Fibroblast of pulmonary artery (primary cell): ENCODE data around the gene TANGO2.

ENCODE experiments used
- DNase-seq: peaks from one replicate; pipeline ENCODE4 v3.0.0-alpha.2; 2010; ENCODE audit warnings: low read depth
- H3K4me3 ChIP-seq: replicated peaks from 2 replicates; pipeline ENCODE4 v1.5.1; 2011; ENCODE audit warnings: low read depth, mild to moderate bottlenecking, control low read depth, low read length, moderate library complexity
- TF ChIP-seq, protein P1 (sequence below): IDR thresholded peaks from 2 replicates; pipeline ENCODE4 v1.5.1; 2011; ENCODE audit warnings: mild to moderate bottlenecking, control low read depth, low read length, inconsistent platforms; ENCODE audit errors: missing control alignments

The TANGO2 gene

DNA sequence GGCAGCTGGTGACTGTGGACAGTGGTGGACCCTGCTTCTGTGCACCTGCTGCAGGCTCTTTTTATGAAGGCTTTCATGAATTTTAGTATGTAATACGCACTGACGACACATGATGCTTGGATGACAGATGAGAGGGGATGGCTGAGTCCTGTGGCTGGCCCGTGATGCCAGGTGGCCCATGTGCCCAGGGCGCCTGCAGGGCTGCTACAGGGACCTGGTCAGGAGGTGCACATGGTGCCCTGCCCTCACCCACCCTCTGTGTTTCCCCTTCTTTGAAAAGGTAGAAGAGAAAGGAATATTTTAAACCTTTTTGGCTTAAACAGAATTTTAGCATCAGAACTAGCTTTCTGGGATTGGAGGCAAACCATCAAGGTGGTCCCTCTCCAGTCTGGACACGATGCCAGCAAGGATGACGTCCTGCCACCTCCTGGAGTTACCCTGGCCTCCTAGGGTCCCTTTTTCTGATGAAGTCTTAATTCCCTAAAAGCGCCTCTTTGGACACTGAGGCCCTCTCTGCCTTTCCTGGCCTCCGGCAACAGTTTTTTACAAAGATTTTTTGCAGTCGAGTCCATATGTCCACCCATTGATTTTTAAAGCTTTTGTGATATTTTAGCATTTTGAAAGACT is 89.6 kb downstream of the TANGO2 start:
- TF ChIP-seq, protein P1, sequence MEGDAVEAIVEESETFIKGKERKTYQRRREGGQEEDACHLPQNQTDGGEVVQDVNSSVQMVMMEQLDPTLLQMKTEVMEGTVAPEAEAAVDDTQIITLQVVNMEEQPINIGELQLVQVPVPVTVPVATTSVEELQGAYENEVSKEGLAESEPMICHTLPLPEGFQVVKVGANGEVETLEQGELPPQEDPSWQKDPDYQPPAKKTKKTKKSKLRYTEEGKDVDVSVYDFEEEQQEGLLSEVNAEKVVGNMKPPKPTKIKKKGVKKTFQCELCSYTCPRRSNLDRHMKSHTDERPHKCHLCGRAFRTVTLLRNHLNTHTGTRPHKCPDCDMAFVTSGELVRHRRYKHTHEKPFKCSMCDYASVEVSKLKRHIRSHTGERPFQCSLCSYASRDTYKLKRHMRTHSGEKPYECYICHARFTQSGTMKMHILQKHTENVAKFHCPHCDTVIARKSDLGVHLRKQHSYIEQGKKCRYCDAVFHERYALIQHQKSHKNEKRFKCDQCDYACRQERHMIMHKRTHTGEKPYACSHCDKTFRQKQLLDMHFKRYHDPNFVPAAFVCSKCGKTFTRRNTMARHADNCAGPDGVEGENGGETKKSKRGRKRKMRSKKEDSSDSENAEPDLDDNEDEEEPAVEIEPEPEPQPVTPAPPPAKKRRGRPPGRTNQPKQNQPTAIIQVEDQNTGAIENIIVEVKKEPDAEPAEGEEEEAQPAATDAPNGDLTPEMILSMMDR: no peak
- DNase-seq: no peak
- no peak overlapping the region for H3K4me3 ChIP-seq

DNA sequence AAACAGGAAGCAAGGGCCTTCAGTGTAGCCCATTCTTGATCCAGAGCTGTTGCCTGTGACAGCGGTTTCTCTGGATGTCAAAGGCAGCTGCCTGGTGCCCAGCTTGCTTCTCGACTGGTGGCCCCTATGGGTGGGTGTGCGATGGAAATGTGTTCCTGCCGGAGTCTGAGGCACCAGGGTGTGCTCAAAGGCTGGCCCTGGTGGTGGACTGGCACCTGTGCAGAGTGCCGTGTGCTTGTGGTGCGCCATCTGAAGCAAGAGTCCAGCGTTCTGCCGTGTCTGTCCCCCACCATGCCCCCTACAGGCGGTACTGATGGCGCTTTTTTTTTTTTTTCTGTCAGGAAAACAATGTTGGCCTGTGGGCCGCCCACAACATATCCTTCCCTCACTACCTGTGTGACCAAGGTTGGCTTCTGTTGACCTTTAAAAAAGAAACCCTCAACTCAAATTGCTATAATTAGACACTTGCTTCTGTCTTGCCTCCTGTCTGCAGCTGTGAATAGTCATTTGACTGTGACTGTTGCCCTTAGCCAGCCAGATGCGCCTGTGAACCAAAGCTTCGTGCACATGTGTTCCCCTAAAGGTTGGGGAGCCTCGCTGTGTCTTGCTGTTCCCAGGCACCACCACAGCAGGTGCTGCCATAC is 90.3 kb downstream of the TANGO2 start:
- DNase-seq: peak; percentile 29

DNA sequence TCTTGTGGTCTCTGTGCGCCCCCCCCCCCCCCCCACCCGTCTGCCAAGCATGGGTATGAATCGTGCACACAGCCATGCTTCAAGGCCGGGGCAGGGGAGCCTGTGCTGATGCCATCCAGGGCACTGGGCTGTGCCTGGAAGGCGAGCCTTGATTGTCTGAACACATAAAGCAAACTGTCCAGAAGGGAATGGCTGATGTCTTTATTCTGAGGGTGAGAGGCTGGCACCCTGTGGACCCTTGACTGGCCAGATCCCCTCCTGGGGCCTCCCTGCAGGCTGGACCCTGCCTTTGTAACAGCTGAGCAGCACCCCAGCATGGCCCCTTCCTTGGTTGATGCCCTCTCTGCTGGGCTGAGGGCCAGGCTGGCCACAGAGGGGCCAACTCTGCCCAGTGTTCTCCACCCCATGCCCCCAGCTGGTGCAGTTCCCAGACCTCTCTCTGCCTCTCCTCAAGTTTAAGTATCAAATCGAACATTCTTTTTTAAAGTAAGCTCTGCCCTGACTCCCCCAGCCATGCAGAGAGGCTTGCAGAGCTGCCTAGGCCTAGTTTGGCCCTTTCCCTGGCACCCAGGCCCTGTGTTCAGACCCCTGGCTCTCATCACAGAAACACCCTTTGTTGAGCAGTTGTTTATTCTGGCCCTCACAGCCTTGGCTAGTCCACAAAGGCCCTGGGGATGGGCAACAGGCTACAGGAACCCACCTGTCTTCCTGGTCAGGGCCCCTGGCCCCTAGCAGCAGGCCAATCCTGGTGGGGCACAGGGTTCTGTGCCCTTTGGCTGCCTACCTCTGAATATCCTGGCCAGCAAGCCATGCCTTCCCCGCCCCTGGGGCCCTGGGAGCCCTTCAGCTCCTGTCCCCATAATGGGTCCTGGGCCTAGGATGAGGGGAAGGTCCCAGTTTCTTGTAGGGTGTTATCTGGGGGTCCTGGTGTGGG is 91.0 kb downstream of the TANGO2 start:
- no peak overlapping the region for H3K4me3 ChIP-seq
- no peak for DNase-seq
- TF ChIP-seq, protein P1: no peak

More for the DNA sequence above, 90.3 kb downstream of the TANGO2 start:
- TF ChIP-seq, protein P1: peak; percentile 41
- no peak overlapping the region for H3K4me3 ChIP-seq

DNA sequence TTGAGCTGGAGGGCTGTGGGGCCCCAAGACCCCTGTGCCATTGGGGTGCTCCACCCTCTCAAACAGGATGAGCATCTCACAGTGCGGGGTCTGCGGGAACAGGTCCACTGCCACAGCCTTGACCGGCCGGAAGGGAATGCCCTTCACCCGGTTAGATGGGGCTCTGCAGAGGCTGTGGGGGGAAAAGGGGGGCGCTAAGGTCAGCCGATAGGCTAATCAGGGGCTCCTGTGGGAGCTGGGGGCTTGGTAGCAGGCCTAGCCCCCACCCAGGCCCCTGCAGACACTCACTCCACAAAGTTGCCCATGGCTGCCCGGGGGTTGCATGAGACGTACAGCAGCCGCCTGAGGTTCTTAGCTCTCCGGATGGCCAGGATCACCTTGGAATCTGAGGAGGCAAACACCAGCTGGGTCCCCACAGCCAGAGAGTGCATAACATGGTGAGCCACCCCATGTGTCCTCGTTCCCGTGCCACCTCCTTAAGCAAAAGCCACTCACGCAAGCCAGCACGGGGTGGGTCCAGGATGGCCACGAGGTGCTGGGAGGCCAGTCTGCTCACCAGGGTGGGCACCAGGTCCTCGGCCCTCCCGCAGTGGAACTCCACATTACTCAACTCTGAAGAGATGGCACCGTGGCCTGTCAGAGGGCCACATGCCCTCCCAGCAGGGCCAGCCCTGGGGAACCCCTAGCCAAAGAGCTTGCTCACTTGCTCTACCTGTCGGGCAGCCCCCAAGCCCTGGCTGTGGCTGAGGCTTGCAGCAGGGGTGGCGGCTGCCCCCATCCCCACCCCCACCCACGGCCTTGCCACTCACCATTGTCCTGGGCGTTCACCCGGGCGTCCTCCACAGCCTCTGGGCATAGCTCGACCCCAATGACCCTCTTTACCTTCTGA is 92.0 kb downstream of the TANGO2 start:
- TF ChIP-seq, protein P1: no peak
- DNase-seq: no peak
- H3K4me3 ChIP-seq: no peak overlapping the region

DNA sequence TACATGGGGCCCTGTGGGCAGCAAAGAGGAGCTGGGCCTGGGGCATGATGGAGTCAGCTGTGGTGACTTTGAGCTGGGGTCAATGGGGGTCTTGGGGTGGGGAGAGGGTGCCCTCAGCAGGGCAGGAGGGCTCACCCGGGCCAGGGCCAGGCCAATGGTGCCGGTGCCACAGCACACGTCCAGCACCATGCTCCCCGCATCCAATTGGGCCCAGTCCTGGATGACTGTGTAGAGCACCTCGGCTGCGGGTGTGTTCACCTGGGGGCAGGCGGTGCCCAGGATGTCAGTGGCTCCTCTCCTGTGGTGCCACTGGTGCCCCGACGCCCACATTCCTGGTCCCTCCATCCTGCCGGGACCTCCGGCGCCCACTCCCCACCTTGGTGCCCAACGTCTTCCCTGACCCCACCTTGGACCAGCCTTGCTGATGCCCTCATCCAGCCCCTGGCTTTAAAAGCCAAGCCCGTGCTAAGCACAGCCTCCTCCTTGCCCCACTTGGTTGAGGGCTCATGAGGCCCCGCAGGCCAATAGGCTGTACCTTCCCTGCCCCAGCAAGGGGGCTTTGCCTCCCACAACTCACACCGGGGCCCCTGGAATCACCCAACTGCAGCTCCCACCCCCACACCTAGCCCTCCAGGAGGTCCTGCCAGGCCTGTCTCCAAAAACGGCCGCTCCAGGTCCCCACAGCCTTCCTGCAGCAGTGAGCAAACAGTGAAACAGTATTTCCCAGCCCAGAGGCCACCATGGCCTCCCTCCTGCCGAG is 92.8 kb downstream of the TANGO2 start:
- TF ChIP-seq, protein P1: no peak
- no peak overlapping the region for H3K4me3 ChIP-seq
- DNase-seq: no peak
